OCI-LY7 (cell line): ENCODE data around the gene HOXA3. TPM values are rescaled to one million over a fixed set of nuclear protein-coding genes. Genes with fewer than 3 reads are reported as not detected.

Experiments used
- BruUV-seq: library from RNA; stranded (reverse); fragments of 400-500 nt; replicated peaks from 2 replicates; lab custom pipeline; 2021; lab: Mats Ljungman, UMichigan
- CTCF ChIA-PET: fragments of 300-600 bp; sonication (Branson Sonifier 250); formaldehyde crosslinking; loops from one replicate; lab custom pipeline; 2022; ENCODE audit warnings: antibody characterized with exemption; ENCODE audit not compliant: unreplicated experiment; lab: Charles Lee
- POLR2A ChIA-PET: fragments of 300-600 bp; sonication (Branson Sonifier 250); formaldehyde crosslinking; loops from one replicate; lab custom pipeline; 2022; ENCODE audit warnings: antibody characterized with exemption; lab: Charles Lee
- DNase-seq: peaks from one replicate; pipeline ENCODE4 v3.0.0-alpha.2; 2015; ENCODE audit warnings: low spot score
- H2AFZ ChIP-seq: fragments of 200-600 bp; sonication (generic), shearing (Covaris generic); 2 replicates; pipeline ENCODE4 v1.6.1; 2014; ENCODE audit warnings: mild to moderate bottlenecking, antibody characterized with exemption, low read length, moderate library complexity
- H3K27ac ChIP-seq: fragments of 200-600 bp; sonication (generic); 2 replicates; pipeline ENCODE4 v1.5.1; 2014; ENCODE audit warnings: mixed run types, low read depth, mild to moderate bottlenecking, moderate library complexity, low read length, inconsistent platforms; ENCODE audit not compliant: poor library complexity, severe bottlenecking
- H3K36me3 ChIP-seq: fragments of 200-600 bp; sonication (generic); 2 replicates; pipeline ENCODE4 v1.6.1; 2014; ENCODE audit warnings: mild to moderate bottlenecking, antibody characterized with exemption, low read length, moderate library complexity, mixed read lengths; ENCODE audit not compliant: insufficient read depth
- H3K4me1 ChIP-seq: fragments of 200-600 bp; sonication (generic); 2 replicates; pipeline ENCODE4 v1.5.1; 2014; ENCODE audit warnings: mild to moderate bottlenecking, low read length; ENCODE audit not compliant: insufficient read depth, poor library complexity, severe bottlenecking
- H3K4me2 ChIP-seq: fragments of 200-600 bp; sonication (generic); 2 replicates; pipeline ENCODE4 v1.6.1; 2014; ENCODE audit warnings: mild to moderate bottlenecking, low read length
- H3K4me3 ChIP-seq: fragments of 200-600 bp; sonication (generic); 2 replicates; pipeline ENCODE4 v1.5.1; 2014; ENCODE audit warnings: mild to moderate bottlenecking, low read depth, low read length; ENCODE audit not compliant: poor library complexity, severe bottlenecking
- H3K79me2 ChIP-seq: fragments of 200-600 bp; sonication (generic); 2 replicates; pipeline ENCODE4 v1.6.1; 2016; ENCODE audit warnings: low read depth, mild to moderate bottlenecking, low read length, moderate library complexity, mixed read lengths; ENCODE audit not compliant: insufficient read depth
- H3K9me2 ChIP-seq: fragments of 200-600 bp; sonication (generic); 2 replicates; pipeline ENCODE4 v1.6.1; 2016; ENCODE audit warnings: mild to moderate bottlenecking, low read length, mixed read lengths; ENCODE audit not compliant: insufficient read depth
- H3K9me3 ChIP-seq: fragments of 200-600 bp; sonication (generic); 2 replicates; pipeline ENCODE4 v1.6.1; 2014; ENCODE audit warnings: mild to moderate bottlenecking, mixed run types, low read length, mixed read lengths
- H4K20me1 ChIP-seq: fragments of 200-600 bp; sonication (generic); 2 replicates; pipeline ENCODE4 v1.6.1; 2014; ENCODE audit warnings: mild to moderate bottlenecking, antibody characterized with exemption, low read length, moderate library complexity, mixed read lengths; ENCODE audit not compliant: insufficient read depth
- CTCF ChIP-seq: fragments of 200-600 bp; sonication (generic); conservative IDR thresholded peaks from 2 replicates; pipeline ENCODE4 v1.5.1; 2014; ENCODE audit warnings: mild to moderate bottlenecking, antibody characterized with exemption, low read length, moderate library complexity, mixed read lengths
- EZH2phosphoT487 ChIP-seq: fragments of 200-600 bp; sonication (generic); IDR thresholded peaks from 2 replicates; pipeline ENCODE4 v1.6.1; 2018; ENCODE audit warnings: low read depth, borderline replicate concordance, mild to moderate bottlenecking, mixed run types, antibody characterized with exemption, low read length, moderate library complexity, mixed read lengths
- intact Hi-C: fragments of 100-400 bp; cut with micrococcal nuclease; formaldehyde crosslinking; loops from one replicate; pipeline ENCODE4 v1.10.0; 2022; ENCODE audit not compliant: unreplicated experiment
- total RNA-seq, 2 experiments: library from RNA; depleted of rRNA in 1 of 2; stranded (reverse); fragments of >200 nt in 1 of 2; shearing (Covaris generic) in 1 of 2; gene quantifications; 2 replicates each; pipeline ENCODE4 v1.2.3, GENCODE V29; 2014 to 2022

Gene HOXA3
- total RNA-seq, 2 experiments from 2014 or later: 0.41 to 2.7 TPM

DNA sequence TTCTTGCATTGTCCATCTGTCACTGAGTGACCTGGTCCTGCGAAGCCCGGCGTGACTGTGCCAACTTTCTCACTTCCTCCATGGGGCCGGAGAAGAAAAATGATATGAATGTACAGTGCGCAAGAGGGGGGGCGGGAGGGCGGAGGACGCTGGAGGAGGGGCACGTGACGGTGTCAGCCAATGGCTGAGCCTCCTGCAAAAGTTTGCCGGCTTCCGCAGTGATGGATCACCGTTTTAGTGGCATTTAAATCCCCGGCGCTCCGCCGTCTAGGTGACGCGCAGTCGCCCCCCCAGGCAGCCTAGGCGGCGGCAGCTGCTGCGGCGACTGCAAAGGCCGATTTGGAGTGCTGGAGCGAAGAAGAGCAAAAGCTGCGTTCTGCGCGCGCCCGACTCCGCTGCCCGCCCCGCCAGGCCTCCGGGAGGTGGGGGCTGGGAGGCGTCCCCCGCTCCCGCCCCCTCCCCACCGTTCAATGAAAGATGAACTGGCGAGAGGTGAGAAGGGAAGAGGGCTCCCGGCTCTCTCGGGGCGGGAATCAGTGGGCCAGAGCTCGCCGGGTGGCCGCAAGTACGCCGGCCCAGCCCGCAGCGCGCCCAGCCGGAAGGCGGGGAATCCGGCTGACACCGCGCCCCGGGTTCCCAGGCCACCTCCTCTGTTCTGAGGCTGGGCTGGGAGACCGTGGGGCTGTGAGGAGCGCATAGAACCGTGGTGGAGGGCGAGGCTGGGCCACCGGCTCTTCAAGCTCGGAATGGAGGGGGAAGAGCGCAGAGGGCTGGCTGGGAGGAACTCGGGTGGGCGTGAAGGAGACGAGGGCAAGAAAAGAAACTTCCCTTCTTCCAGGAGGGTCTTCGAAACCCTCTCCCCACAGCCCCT is 56.3 kb downstream of the HOXA3 start, which contains the start of gene HOXA1:
HOXA1 (minus strand) TSS at position 104 of the 871 bp plus-strand sequence; CDS start at position 16, 88 bp downstream.
- DNase-seq: peak; percentile 94
- Histone ChIP-seq H2AFZ (peak within 1 kb of the TSS; percentile 78), H3K27ac (peak within 1 kb of the TSS; percentile 58), H4K20me1 (peaks cover 5% of the 10 kb centered on the region; the same call in 1 of the 2 replicates), H3K9me2 (no peaks in the 10 kb centered on the region), H3K79me2 (no peaks in the 10 kb centered on the region; the same call in 1 of the 2 replicates), H3K4me2 (peak within 1 kb of the TSS; percentile 98), H3K4me3 (peak within 1 kb of the TSS; percentile 80), H3K9me3 (no peaks in the 10 kb centered on the region), H3K4me1 (peaks cover 31% of the 10 kb centered on the region), H3K36me3 (no peaks in the 10 kb centered on the region)
- intact Hi-C loops: loop anchor here (2.0 kb wide), 2 partner anchors 55 to 231 kb away; partner anchors contain the start of gene SKAP2
- TF ChIP-seq EZH2phosphoT487 (no peak), CTCF (peak; percentile 33; the same call in 1 of the 2 replicates)
- no TSS peak for BruUV-seq
- ChIA-PET POLR2A (interaction anchor here (0.6 to 1.3 kb wide), 8 partner anchors 12 to 1038 kb away, joined by 3 to 6 read pairs (median 4); no protein-coding TSS in a partner anchor), CTCF (interaction anchor here (0.9 to 1.3 kb wide), 2 partner anchors 9 to 32 kb away, joined by 3 read pairs; no protein-coding TSS in a partner anchor)

GRCh38 chr7:27095050-27095896 is 57.1 kb downstream of the HOXA3 start:
- Histone ChIP-seq H3K4me2 (peak overlapping the region; percentile 86), H3K9me3 (no peaks in the 10 kb centered on the region), H3K79me2 (no peaks in the 10 kb centered on the region; the same call in 1 of the 2 replicates), H3K9me2 (no peaks in the 10 kb centered on the region), H2AFZ (peak overlapping the region; percentile 78), H4K20me1 (peaks cover 5% of the 10 kb centered on the region; the same call in 1 of the 2 replicates), H3K4me3 (peak overlapping the region; percentile 80), H3K27ac (no peak overlapping the region), H3K36me3 (no peaks in the 10 kb centered on the region), H3K4me1 (peaks cover 31% of the 10 kb centered on the region)
- intact Hi-C loops: no loop called here
- TSS peak; percentile 82 for BruUV-seq
- POLR2A ChIA-PET: interaction anchor here (0.6 to 1.3 kb wide), 3 partner anchors 55 to 230 kb away, joined by 4 to 5 read pairs (median 5); no protein-coding TSS in a partner anchor
- TF ChIP-seq CTCF (no peak), EZH2phosphoT487 (no peak)
- DNase-seq: peak; percentile 25
- CTCF ChIA-PET: interaction anchor here (1.3 kb wide), 1 partner anchor 10 kb away, joined by 3 read pairs; no protein-coding TSS in a partner anchor
